ENCODE data around the gene SCPEP1. TPM values are rescaled to one million over a fixed set of nuclear protein-coding genes. Genes with fewer than 3 reads are reported as not detected.

The SCPEP1 gene
- total RNA-seq, 1 experiment from 2014 or later, result 44.3 TPM

DNA sequence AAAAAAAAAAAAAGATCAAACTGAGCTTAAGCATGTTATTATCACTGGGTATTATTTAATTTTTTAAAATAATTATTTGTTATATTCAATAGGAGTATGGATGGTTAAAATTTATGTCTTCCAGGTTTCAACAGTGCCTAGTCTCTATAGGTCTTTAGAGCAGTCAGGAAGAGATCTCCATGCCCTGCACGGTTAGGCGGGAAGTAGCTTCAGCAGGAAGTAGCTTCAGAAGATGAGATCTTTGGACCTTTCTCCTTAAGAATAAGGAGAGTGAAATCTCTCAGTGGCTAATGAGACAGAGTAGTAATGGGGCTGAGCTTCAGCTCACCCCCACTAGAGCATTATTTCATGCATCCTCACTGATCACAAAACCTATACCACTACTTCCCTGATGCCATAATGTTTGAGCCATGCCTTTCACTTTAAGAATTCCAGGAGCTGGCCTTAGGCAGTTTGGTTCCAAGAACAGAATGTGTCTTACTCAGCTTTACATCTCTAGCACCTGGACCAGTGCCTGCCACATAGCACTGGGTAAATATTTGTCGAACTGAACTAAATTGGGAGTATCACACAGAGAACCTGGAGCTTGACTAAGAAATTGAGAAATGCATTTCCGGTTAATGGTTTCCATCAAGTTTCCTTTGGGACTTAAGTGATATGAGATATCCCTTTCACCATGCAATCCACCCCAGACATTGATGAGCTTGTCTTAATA lies 43.5 kb downstream of the SCPEP1 start:
- no TSS peak for BruUV-seq (replicated peaks)
- no peaks in the 10 kb centered on the region for H3K36me3 ChIP-seq (ENCODE audit: control insufficient read depth, insufficient read depth, low read length)
- Mint-ChIP-seq H3K4me3 (ENCODE audit: unreplicated experiment) (no peak overlapping the region), H3K27ac (ENCODE audit: unreplicated experiment) (no peak overlapping the region), H3K36me3 (ENCODE audit: insufficient read depth, unreplicated experiment) (no peaks in the 10 kb centered on the region), H3K27me3 (ENCODE audit: insufficient read depth, unreplicated experiment) (no peaks in the 10 kb centered on the region), H3K4me1 (ENCODE audit: low read depth, unreplicated experiment) (peaks cover 7% of the 10 kb centered on the region), H3K9me3 (ENCODE audit: unreplicated experiment) (no peaks in the 10 kb centered on the region)
- ChIA-PET POLR2A (no interaction called here), CTCF (interaction anchor here (0.7 to 1.0 kb wide), 2 partner anchors 63 to 131 kb away, joined by 3 to 6 read pairs; partner anchors contain the start of gene AKAP1)
- H3K9me3 ChIP-seq, result peaks cover 4% of the 10 kb centered on the region; the same call in 1 of the 2 replicates
- TF ChIP-seq, protein P1, sequence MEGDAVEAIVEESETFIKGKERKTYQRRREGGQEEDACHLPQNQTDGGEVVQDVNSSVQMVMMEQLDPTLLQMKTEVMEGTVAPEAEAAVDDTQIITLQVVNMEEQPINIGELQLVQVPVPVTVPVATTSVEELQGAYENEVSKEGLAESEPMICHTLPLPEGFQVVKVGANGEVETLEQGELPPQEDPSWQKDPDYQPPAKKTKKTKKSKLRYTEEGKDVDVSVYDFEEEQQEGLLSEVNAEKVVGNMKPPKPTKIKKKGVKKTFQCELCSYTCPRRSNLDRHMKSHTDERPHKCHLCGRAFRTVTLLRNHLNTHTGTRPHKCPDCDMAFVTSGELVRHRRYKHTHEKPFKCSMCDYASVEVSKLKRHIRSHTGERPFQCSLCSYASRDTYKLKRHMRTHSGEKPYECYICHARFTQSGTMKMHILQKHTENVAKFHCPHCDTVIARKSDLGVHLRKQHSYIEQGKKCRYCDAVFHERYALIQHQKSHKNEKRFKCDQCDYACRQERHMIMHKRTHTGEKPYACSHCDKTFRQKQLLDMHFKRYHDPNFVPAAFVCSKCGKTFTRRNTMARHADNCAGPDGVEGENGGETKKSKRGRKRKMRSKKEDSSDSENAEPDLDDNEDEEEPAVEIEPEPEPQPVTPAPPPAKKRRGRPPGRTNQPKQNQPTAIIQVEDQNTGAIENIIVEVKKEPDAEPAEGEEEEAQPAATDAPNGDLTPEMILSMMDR (IDR thresholded peaks at IDR 0.05; ENCODE audit: insufficient read depth in 1 of 2, low read depth in 1 of 2, low read length in 1 of 2, severe bottlenecking in 1 of 2, unreplicated experiment in 1 of 2), result no peak
- H3K4me1 ChIP-seq, result no peaks in the 10 kb centered on the region
- DNase-seq, result no peak
- intact Hi-C loops (cut with micrococcal nuclease; ENCODE audit: unreplicated experiment), result no loop called here
- H3K4me3 ChIP-seq (ENCODE audit: low read depth, low read length), result no peak overlapping the region
- H3K27me3 ChIP-seq (replicated peaks; ENCODE audit: control insufficient read depth, insufficient read depth, low read length), result no peaks in the 10 kb centered on the region

DNA sequence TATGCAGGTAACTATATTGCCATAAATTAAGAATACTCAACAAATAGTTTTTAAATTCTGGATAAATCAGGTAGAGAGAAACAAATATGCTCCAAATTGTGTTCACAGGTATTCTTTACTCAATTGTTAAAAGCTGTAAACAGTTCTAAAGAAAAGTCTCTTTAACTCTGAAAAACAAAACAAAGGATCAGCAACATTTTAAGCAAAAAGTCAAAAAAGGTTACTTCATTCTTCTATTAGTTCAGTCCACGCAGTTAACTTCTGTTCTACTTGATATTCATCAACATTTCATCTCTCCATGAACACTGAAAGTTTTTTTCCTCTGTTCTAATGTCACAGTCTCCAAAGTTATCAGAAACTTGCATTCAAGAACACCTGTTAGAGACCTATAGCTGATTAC lies 47.9 kb downstream of the SCPEP1 start:
- no peaks in the 10 kb centered on the region for H3K27me3 ChIP-seq (replicated peaks; ENCODE audit: control insufficient read depth, insufficient read depth, low read length)
- H3K9me3 ChIP-seq, result peaks cover 18% of the 10 kb centered on the region
- H3K27me3 Mint-ChIP-seq (ENCODE audit: insufficient read depth, unreplicated experiment), result no peaks in the 10 kb centered on the region
- H3K27ac Mint-ChIP-seq (ENCODE audit: unreplicated experiment), result no peak overlapping the region
- H3K9me3 Mint-ChIP-seq (ENCODE audit: unreplicated experiment), result peaks cover 18% of the 10 kb centered on the region
- CTCF ChIA-PET, result no interaction called here
- TF ChIP-seq, protein P1 (IDR thresholded peaks at IDR 0.05; ENCODE audit: insufficient read depth in 1 of 2, low read depth in 1 of 2, low read length in 1 of 2, severe bottlenecking in 1 of 2, unreplicated experiment in 1 of 2), result no peak
- POLR2A ChIA-PET, result no interaction called here
- no peak overlapping the region for H3K4me3 Mint-ChIP-seq (ENCODE audit: unreplicated experiment)
- no peaks in the 10 kb centered on the region for H3K4me1 Mint-ChIP-seq (ENCODE audit: low read depth, unreplicated experiment)
- intact Hi-C loops (cut with micrococcal nuclease; ENCODE audit: unreplicated experiment), result no loop called here
- BruUV-seq (replicated peaks), result no TSS peak
- no peaks in the 10 kb centered on the region for H3K4me1 ChIP-seq
- H3K36me3 ChIP-seq (ENCODE audit: control insufficient read depth, insufficient read depth, low read length), result no peaks in the 10 kb centered on the region
- no peak for DNase-seq
- H3K4me3 ChIP-seq (ENCODE audit: low read depth, low read length), result no peak overlapping the region
- H3K36me3 Mint-ChIP-seq (ENCODE audit: insufficient read depth, unreplicated experiment), result no peaks in the 10 kb centered on the region

DNA sequence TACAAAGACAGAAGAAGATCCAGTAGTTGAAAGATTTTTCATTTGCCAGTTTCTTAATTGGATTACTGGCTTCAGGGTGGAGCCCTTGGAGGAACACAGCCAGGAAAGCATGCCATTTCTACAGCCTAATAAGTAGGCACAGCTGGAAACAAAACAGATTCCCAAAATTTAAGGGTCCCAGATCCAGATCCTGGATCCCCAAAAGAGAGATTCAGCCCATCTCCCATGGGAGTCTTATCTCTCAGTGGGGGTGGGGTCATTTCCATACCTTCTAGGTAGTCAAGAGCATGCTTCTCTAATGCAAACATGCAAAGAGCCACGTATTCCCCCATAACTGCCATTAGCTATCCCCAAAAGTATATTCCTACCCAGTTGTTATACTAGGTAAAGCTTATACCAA lies 49.9 kb downstream of the SCPEP1 start:
- no peak overlapping the region for H3K4me3 ChIP-seq (ENCODE audit: low read depth, low read length)
- peaks cover 18% of the 10 kb centered on the region for H3K9me3 Mint-ChIP-seq (ENCODE audit: unreplicated experiment)
- peaks cover 18% of the 10 kb centered on the region for H3K9me3 ChIP-seq
- H3K4me3 Mint-ChIP-seq (ENCODE audit: unreplicated experiment), result no peak overlapping the region
- no peaks in the 10 kb centered on the region for H3K36me3 ChIP-seq (ENCODE audit: control insufficient read depth, insufficient read depth, low read length)
- H3K4me1 Mint-ChIP-seq (ENCODE audit: low read depth, unreplicated experiment), result no peaks in the 10 kb centered on the region
- DNase-seq, result no peak
- intact Hi-C loops (cut with micrococcal nuclease; ENCODE audit: unreplicated experiment), result no loop called here
- no peaks in the 10 kb centered on the region for H3K36me3 Mint-ChIP-seq (ENCODE audit: insufficient read depth, unreplicated experiment)
- CTCF ChIA-PET, result interaction anchor here (0.6 kb wide), 1 partner anchor 10 kb away, joined by 3 read pairs; no protein-coding TSS in a partner anchor
- no peaks in the 10 kb centered on the region for H3K27me3 Mint-ChIP-seq (ENCODE audit: insufficient read depth, unreplicated experiment)
- no TSS peak for BruUV-seq (replicated peaks)
- TF ChIP-seq, protein P1 (IDR thresholded peaks at IDR 0.05; ENCODE audit: insufficient read depth in 1 of 2, low read depth in 1 of 2, low read length in 1 of 2, severe bottlenecking in 1 of 2, unreplicated experiment in 1 of 2), result no peak
- POLR2A ChIA-PET, result no interaction called here
- H3K27me3 ChIP-seq (replicated peaks; ENCODE audit: control insufficient read depth, insufficient read depth, low read length), result no peaks in the 10 kb centered on the region
- H3K4me1 ChIP-seq, result no peaks in the 10 kb centered on the region
- no peak overlapping the region for H3K27ac Mint-ChIP-seq (ENCODE audit: unreplicated experiment)
